ENCODE data around the gene CMSS1. TPM values are rescaled to one million over a fixed set of nuclear protein-coding genes. Genes with fewer than 3 reads are reported as not detected.

CMSS1 gene
- total and polyA plus RNA-seq, 2 of the 13 experiments (the other 11 are each of a cell fraction or from before 2014, with no cell fraction given) = 6.4 to 48.7 TPM

- ATAC-seq (no peak), DNase-seq (ENCODE audit: low spot score) (no peak), FAIRE-seq (no peak)
- ChIA-PET CTCF (ENCODE audit: low intra/inter-chr PET ratio, low total read pairs) (no interaction called here), POLR2A (no interaction called here)
- peaks cover 18% of the 10 kb centered on the region for H3K4me1 ChIP-seq (ENCODE audit: insufficient read depth, low read length)
- H3K27me3 ChIP-seq (ENCODE audit: control insufficient read depth in 1 of 2, insufficient read depth in 2 of 2, low read length in 2 of 2) = no peaks in the 10 kb centered on the region
- H3K9ac ChIP-seq (ENCODE audit: insufficient read depth, low read depth, low read length) = no peak overlapping the region
- no peaks in the 10 kb centered on the region for H3K36me3 ChIP-seq (replicated peaks in 1 of 2; ENCODE audit: control insufficient read depth in 1 of 2, insufficient read depth in 2 of 2, low read length in 2 of 2)
- no peak overlapping the region for H2AFZ ChIP-seq (ENCODE audit: low read length)
- no TSS peak for BruUV-seq (replicated peaks)
- no peak overlapping the region for H3K4me3 ChIP-seq (replicated peaks in 1 of 3; ENCODE audit: insufficient read depth in 1 of 3, low read depth in 2 of 3, low read length in 3 of 3)
- no peaks in the 10 kb centered on the region for H4K20me1 ChIP-seq (ENCODE audit: insufficient read depth, low read length)
- in situ Hi-C loops (cut with HindIII; ENCODE audit: extremely low pct_ligation_motif_present, low pct_unique_long_range_greater_than_20kb) (no loop called here), intact Hi-C loops (cut with micrococcal nuclease; ENCODE audit: unreplicated experiment) (no loop called here)
- H3K4me2 ChIP-seq (ENCODE audit: low read depth, low read length) = no peak overlapping the region
- TF ChIP-seq RNF219 (CRISPR knock-in tag; IDR thresholded peaks at IDR 0.05) (no peak), ZFP36L2 (CRISPR knock-in tag; IDR thresholded peaks at IDR 0.05) (no peak), ZNF251 (CRISPR knock-in tag; IDR thresholded peaks at IDR 0.05) (no peak), ZNF598 (CRISPR knock-in tag; IDR thresholded peaks at IDR 0.05; ENCODE audit: borderline replicate concordance) (no peak), SOX5 (CRISPR knock-in tag; IDR thresholded peaks at IDR 0.05; ENCODE audit: borderline replicate concordance) (no peak), PLSCR1 (CRISPR knock-in tag; IDR thresholded peaks at IDR 0.05; ENCODE audit: borderline replicate concordance) (no peak), IKZF1 (IDR thresholded peaks at IDR 0.05) (no peak), IKZF4 (CRISPR knock-in tag; IDR thresholded peaks at IDR 0.05; ENCODE audit: borderline replicate concordance, low read depth, not compliant biosample characterization) (no peak), TEF (CRISPR knock-in tag; IDR thresholded peaks at IDR 0.05) (no peak), ZNF605 (CRISPR knock-in tag; IDR thresholded peaks at IDR 0.05) (no peak)
- WGBS (ENCODE audit: low lambda C conversion rate) = 77% methylated on average over 5 of the region's 5 CpGs
- H3K79me2 ChIP-seq (ENCODE audit: insufficient read depth, low read length) = no peaks in the 10 kb centered on the region
- H3K27ac ChIP-seq (ENCODE audit: extremely low read length, insufficient read depth, low read length) = no peak overlapping the region
- H3K9me3 ChIP-seq (ENCODE audit: low read length) = no peaks in the 10 kb centered on the region
Observed at GRCh38 chr3:100009276-100010086, 191.8 kb downstream of the CMSS1 start.

Measured in HepG2 (cell line).